Activated T-helper 17 cell treated with anti-CD3 and anti-CD28 coated beads, Interleukin-2, amount 50 U/mL, for 72 hours (primary cell): ENCODE results near the gene SLFNL1. TPM values are rescaled to one million over a fixed set of nuclear protein-coding genes. Genes with fewer than 3 reads are reported as not detected.

ENCODE experiments used
- ATAC-seq: fragments of 150-1000 bp; cut with Tn5 transposase; replicated peaks from 2 replicates; pipeline ENCODE4 v1.10.0; 2021; ENCODE audit warnings: mild to moderate bottlenecking, moderate library complexity
- H3K27ac Mint-ChIP-seq: one replicate; pipeline ENCODE4 v1.8.0; 2022; ENCODE audit warnings: mixed read lengths
- H3K27me3 Mint-ChIP-seq: one replicate; pipeline ENCODE4 v1.8.0; 2022; ENCODE audit warnings: mixed read lengths
- H3K36me3 Mint-ChIP-seq: one replicate; pipeline ENCODE4 v1.8.0; 2022; ENCODE audit warnings: low read depth, mild to moderate bottlenecking, mixed read lengths
- H3K4me1 Mint-ChIP-seq: one replicate; pipeline ENCODE4 v1.8.0; 2022; ENCODE audit warnings: mixed read lengths
- H3K4me3 Mint-ChIP-seq: one replicate; pipeline ENCODE4 v1.8.0; 2022; ENCODE audit warnings: mild to moderate bottlenecking, mixed read lengths
- H3K9me3 Mint-ChIP-seq: one replicate; pipeline ENCODE4 v1.8.0; 2022; ENCODE audit warnings: mixed read lengths
- total RNA-seq, 2 donors: library from RNA; stranded (reverse); gene quantifications; one replicate each; pipeline ENCODE4 v1.2.3, GENCODE V29; 2022

The SLFNL1 gene
- total RNA-seq, 2 donors from 2014 or later: 0.13 to 0.32 TPM

DNA sequence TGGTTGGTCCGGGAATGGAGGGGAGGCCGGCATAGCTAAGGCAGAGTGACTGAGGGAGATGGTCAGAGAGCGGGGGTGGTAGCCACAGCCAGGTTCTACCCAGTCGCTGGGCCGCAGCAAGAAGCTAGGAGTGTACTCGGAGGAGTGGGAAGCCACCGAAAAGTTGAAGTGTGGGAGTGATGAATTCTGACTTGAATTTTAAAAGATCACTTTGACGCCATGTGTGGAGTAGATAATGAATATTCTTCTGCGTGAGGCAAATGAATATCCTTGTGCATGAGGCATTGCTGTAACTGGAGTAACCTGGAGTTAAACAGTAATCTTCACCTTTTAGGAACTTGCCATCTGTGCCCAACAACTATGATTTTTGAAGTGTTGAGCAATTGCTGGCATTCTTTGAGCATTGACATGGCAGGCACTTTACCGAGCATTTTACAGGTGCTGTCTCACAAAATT lies 35.2 kb downstream of the SLFNL1 start:
- Mint-ChIP-seq H3K27me3 (no peaks in the 10 kb centered on the region), H3K9me3 (no peaks in the 10 kb centered on the region), H3K27ac (peak overlapping the region; percentile 89), H3K4me1 (peaks cover 31% of the 10 kb centered on the region), H3K4me3 (peak overlapping the region; percentile 84), H3K36me3 (peaks cover 99% of the 10 kb centered on the region)
- no peak for ATAC-seq

GRCh38 chr1:40985875-40986274 lies 35.6 kb downstream of the SLFNL1 start:
- peaks cover 99% of the 10 kb centered on the region for H3K36me3 Mint-ChIP-seq
- H3K27me3 Mint-ChIP-seq: no peaks in the 10 kb centered on the region
- peak overlapping the region; percentile 89 for H3K27ac Mint-ChIP-seq
- peaks cover 36% of the 10 kb centered on the region for H3K4me1 Mint-ChIP-seq
- H3K9me3 Mint-ChIP-seq: no peaks in the 10 kb centered on the region
- H3K4me3 Mint-ChIP-seq: peak overlapping the region; percentile 84
- peak; percentile 75 for ATAC-seq

- H3K4me1 Mint-ChIP-seq: peaks cover 33% of the 10 kb centered on the region
- no peaks in the 10 kb centered on the region for H3K27me3 Mint-ChIP-seq
- H3K27ac Mint-ChIP-seq: peak overlapping the region; percentile 89
- peak overlapping the region; percentile 84 for H3K4me3 Mint-ChIP-seq
- no peak for ATAC-seq
- H3K9me3 Mint-ChIP-seq: no peaks in the 10 kb centered on the region
- peaks cover 99% of the 10 kb centered on the region for H3K36me3 Mint-ChIP-seq
Measured at GRCh38 chr1:40985161-40985560, 36.4 kb downstream of the SLFNL1 start.

DNA sequence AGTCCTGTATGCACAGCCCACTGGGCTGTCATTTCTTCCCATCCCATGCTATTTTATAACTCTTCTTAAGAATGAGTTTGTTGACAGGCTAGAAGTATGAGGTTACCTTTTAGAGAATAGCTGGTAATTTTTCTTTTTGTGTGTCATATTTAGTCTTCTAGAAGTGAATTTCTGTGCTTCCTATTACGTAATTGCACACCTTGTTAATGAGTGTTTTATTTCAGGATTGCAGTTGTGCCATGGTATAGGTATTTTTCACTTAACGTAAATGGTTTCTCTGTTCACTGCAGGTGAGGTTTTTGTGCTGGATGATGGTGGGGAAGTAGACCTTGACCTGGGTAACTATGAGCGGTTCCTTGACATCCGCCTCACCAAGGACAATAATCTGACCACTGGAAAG lies 37.0 kb downstream of the SLFNL1 start:
- Mint-ChIP-seq H3K27me3 (no peaks in the 10 kb centered on the region), H3K4me3 (peak overlapping the region; percentile 84), H3K4me1 (peaks cover 33% of the 10 kb centered on the region), H3K9me3 (no peaks in the 10 kb centered on the region), H3K36me3 (peaks cover 92% of the 10 kb centered on the region), H3K27ac (peak overlapping the region; percentile 89)
- no peak for ATAC-seq

GRCh38 chr1:40984066-40984465 lies 37.5 kb downstream of the SLFNL1 start:
- Mint-ChIP-seq H3K4me1 (peaks cover 33% of the 10 kb centered on the region), H3K4me3 (peak overlapping the region; percentile 84), H3K36me3 (peaks cover 88% of the 10 kb centered on the region), H3K27me3 (no peaks in the 10 kb centered on the region), H3K27ac (peak overlapping the region; percentile 89), H3K9me3 (no peaks in the 10 kb centered on the region)
- peak; percentile 25 for ATAC-seq

DNA sequence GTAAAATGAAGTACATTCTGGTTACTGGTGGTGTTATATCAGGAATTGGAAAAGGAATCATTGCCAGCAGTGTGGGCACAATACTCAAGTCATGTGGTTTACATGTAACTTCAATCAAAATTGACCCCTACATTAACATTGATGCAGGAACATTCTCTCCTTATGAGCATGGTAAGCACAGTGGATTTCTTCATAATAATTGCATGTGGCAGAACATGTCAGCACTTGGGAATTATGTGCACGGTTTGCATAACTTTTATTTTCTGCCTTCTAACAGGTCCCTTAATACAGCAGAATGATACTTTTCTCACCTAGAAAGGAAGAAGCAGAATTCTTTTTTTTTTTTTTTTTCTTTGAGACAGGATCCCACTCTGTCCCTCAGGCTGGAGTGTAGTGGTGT lies 38.2 kb downstream of the SLFNL1 start:
- no peak for ATAC-seq
- peak overlapping the region; percentile 89 for H3K27ac Mint-ChIP-seq

GRCh38 chr1:40982721-40983120 lies 38.8 kb downstream of the SLFNL1 start:
- Mint-ChIP-seq H3K4me1 (peaks cover 33% of the 10 kb centered on the region), H3K27me3 (no peaks in the 10 kb centered on the region), H3K4me3 (peak overlapping the region; percentile 84), H3K9me3 (no peaks in the 10 kb centered on the region), H3K36me3 (peaks cover 74% of the 10 kb centered on the region), H3K27ac (peak overlapping the region; percentile 89)
- ATAC-seq: no peak

More for the DNA sequence above, 38.2 kb downstream of the SLFNL1 start:
- H3K36me3 Mint-ChIP-seq: peaks cover 80% of the 10 kb centered on the region
- H3K9me3 Mint-ChIP-seq: no peaks in the 10 kb centered on the region
- H3K4me1 Mint-ChIP-seq: peaks cover 33% of the 10 kb centered on the region
- H3K27me3 Mint-ChIP-seq: no peaks in the 10 kb centered on the region
- peak overlapping the region; percentile 84 for H3K4me3 Mint-ChIP-seq

- ATAC-seq: no peak
- peak overlapping the region; percentile 84 for H3K4me3 Mint-ChIP-seq
- H3K27ac Mint-ChIP-seq: peak overlapping the region; percentile 89
- peaks cover 33% of the 10 kb centered on the region for H3K4me1 Mint-ChIP-seq
- no peaks in the 10 kb centered on the region for H3K9me3 Mint-ChIP-seq
- H3K27me3 Mint-ChIP-seq: no peaks in the 10 kb centered on the region
- H3K36me3 Mint-ChIP-seq: peaks cover 66% of the 10 kb centered on the region
Measured at GRCh38 chr1:40981691-40982448, 39.7 kb downstream of the SLFNL1 start.

DNA sequence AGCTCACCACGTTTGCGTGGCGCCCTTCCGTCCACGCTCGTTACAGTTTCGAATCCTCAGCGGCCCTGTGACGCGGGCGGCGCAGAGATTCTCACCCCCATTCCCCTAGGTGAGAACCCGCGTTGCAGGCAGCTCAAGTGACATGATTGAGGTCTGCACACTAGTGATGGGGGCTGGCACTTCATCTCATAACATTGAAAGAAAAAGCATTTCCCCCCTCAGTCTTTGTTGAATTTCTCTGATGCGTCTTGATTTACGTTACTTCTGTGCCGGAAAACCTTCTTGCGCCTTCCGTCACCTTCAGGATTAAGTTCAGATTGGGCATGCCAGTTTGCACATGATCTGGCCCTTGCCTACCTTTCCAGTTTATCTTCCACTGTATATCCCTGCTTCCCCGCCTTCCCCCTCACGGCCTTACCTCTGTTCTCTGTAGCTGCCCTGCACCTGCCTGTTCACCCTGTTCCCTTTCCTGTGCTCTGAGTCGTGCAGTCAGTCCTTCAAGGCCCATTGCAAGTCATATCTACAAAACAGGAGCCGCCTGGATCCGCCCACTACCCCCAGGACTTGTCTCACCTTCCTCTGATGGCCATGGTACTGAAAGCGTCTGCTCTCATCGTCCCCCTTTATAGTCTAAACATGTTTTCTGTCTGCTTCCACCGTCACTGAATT lies 40.9 kb downstream of the SLFNL1 start:
- peak overlapping the region; percentile 88 for H3K27ac Mint-ChIP-seq
- peaks cover 53% of the 10 kb centered on the region for H3K36me3 Mint-ChIP-seq

GRCh38 chr1:40980068-40980452 lies 41.5 kb downstream of the SLFNL1 start:
- Mint-ChIP-seq H3K9me3 (no peaks in the 10 kb centered on the region), H3K27ac (peak overlapping the region; percentile 88), H3K4me3 (peak overlapping the region; percentile 84), H3K36me3 (peaks cover 48% of the 10 kb centered on the region), H3K27me3 (no peaks in the 10 kb centered on the region), H3K4me1 (peaks cover 30% of the 10 kb centered on the region)
- ATAC-seq: peak; percentile 11

More for the DNA sequence above, 40.9 kb downstream of the SLFNL1 start:
- peak overlapping the region; percentile 84 for H3K4me3 Mint-ChIP-seq
- ATAC-seq: peak; percentile 11
- no peaks in the 10 kb centered on the region for H3K27me3 Mint-ChIP-seq
- no peaks in the 10 kb centered on the region for H3K9me3 Mint-ChIP-seq
- peaks cover 30% of the 10 kb centered on the region for H3K4me1 Mint-ChIP-seq

- Mint-ChIP-seq H3K4me3 (peak within 1 kb of the TSS; percentile 84), H3K27ac (peak within 1 kb of the TSS; percentile 88), H3K27me3 (no peaks in the 10 kb centered on the region), H3K4me1 (peaks cover 28% of the 10 kb centered on the region), H3K36me3 (peaks cover 41% of the 10 kb centered on the region), H3K9me3 (no peaks in the 10 kb centered on the region)
- peak; percentile 88 for ATAC-seq
Measured at GRCh38 chr1:40979241-40980067, 42.1 kb downstream of the SLFNL1 start, which contains the start of gene CTPS1. CTPS1 (plus strand) TSS chr1:40979696; CDS start chr1:40983291, 3,595 bp downstream.

DNA sequence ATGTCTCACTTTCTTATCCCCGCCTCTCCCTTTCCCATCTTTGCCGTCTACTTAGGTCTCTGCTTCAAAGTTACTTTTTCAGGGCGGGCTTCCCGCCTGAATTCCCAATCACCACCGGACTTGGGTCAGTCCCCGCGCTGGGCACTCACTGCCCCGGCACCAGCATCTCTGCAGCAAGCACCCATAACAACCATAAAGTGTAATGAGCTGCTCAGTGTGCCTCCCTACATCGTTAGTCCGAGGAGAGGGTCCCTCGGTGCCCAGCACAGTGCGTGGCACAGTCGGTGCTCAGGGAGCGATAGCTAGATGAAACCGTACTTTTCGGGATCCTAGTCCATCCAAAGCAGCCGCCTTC lies 42.7 kb downstream of the SLFNL1 start:
- Mint-ChIP-seq H3K4me3 (peak overlapping the region; percentile 81), H3K27me3 (no peaks in the 10 kb centered on the region), H3K36me3 (peaks cover 36% of the 10 kb centered on the region), H3K27ac (peak overlapping the region; percentile 87), H3K9me3 (no peaks in the 10 kb centered on the region), H3K4me1 (peaks cover 23% of the 10 kb centered on the region)
- ATAC-seq: no peak

DNA sequence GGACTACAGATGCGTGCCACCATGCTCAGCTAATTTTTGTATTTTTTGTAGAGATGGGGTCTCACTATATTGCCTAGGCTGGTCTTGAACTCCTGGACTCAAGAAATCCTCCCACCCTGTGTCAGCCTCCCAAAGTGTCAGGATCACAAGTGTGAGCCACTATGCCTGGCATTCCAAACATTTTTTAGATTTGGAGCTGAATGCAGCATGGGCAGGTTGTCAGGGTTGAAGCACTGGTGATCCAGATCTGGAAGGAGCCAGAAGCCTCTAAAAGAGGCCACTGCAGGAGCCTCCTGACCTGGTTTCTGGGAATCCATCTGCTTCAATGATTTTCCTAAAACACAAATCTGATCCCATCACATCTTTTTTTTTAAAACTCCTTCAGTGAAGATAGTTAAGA lies 43.8 kb downstream of the SLFNL1 start:
- no peak for ATAC-seq
- H3K4me3 Mint-ChIP-seq: no peak overlapping the region
- H3K4me1 Mint-ChIP-seq: peaks cover 15% of the 10 kb centered on the region
- H3K9me3 Mint-ChIP-seq: no peaks in the 10 kb centered on the region
- H3K27ac Mint-ChIP-seq: no peak overlapping the region
- H3K27me3 Mint-ChIP-seq: no peaks in the 10 kb centered on the region
- H3K36me3 Mint-ChIP-seq: peaks cover 24% of the 10 kb centered on the region

GRCh38 chr1:40976952-40977690 lies 44.4 kb downstream of the SLFNL1 start:
- H3K4me3 Mint-ChIP-seq: no peak overlapping the region
- H3K27ac Mint-ChIP-seq: no peak overlapping the region
- H3K27me3 Mint-ChIP-seq: no peaks in the 10 kb centered on the region
- peaks cover 18% of the 10 kb centered on the region for H3K36me3 Mint-ChIP-seq
- H3K4me1 Mint-ChIP-seq: peaks cover 13% of the 10 kb centered on the region
- ATAC-seq: no peak
- H3K9me3 Mint-ChIP-seq: no peaks in the 10 kb centered on the region
